NCI-H2171 (cell line): ENCODE results near the gene SIX1.
A peak's percentile ranks its signal among the peaks of the same experiment; 100 is the strongest.

Source experiments
- DNase-seq: peaks from one replicate; lab custom pipeline; 2025; lab: John Stamatoyannopoulos, UW

Gene SIX1

DNA sequence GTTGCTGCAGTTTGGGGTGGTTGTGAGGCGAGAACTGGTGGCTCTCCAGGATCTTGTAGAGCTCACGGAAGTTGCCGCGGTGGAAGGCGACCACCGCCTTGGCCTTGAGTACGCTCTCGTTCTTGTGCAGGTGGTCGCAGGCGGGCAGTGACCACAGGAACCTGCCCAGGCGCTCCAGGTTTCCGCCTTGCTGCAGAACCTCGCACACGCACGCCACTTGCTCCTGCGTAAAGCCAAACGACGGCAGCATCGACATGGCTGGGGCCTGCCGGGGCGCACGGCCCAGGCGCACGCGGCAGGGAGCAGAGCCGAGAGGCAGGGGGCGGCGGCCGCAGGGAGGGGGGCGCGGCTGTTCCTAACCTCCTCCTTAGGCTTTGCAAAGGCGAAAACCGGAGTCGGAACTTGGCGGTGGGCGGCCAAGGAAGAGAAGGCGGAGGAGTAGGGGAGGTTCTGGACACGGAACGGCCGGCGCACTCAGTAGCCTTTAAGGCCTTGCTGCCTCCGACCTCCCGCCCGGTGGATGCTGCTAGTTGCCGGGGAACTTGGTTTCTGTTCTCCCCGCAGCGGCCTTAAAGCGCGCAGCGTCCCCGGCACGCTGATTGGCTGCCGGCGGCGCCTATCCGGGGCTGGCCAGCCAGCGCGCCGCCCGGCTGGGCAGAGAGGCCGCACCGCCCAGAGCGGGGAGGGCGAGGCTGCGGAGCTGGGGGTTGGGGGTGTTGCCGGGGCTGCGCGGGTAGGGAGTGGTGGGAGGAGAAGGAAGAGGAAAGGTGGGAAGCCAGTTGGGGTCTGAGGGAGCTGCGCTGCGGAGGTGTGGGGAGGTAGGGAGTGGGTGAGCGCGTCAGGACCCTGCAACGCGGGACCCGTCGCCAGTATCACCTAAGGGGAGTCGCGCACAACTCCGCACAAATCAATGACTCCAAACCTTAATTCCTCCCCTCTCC, at the start of gene SIX1:
SIX1 (minus strand) TSS at position 544 of the 941 bp plus-strand sequence; CDS start at position 256, 288 bp downstream.
- DNase-seq = peak; percentile 81

GRCh38 chr14:60695327-60695726, 46.0 kb upstream of the SIX1 start:
- DNase-seq = no peak

- DNase-seq = no peak
These were observed 42.3 kb upstream of the SIX1 start for GRCh38 chr14:60691383-60692113.

- no peak for DNase-seq
These were observed 37.6 kb upstream of the SIX1 start for GRCh38 chr14:60686865-60687264.

- DNase-seq = no peak
These were observed 34.9 kb upstream of the SIX1 start for GRCh38 chr14:60684203-60684602.

- no peak for DNase-seq
These were observed 32.0 kb upstream of the SIX1 start for GRCh38 chr14:60681271-60681670.

GRCh38 chr14:60680511-60680910, 31.2 kb upstream of the SIX1 start:
- DNase-seq = no peak

DNA sequence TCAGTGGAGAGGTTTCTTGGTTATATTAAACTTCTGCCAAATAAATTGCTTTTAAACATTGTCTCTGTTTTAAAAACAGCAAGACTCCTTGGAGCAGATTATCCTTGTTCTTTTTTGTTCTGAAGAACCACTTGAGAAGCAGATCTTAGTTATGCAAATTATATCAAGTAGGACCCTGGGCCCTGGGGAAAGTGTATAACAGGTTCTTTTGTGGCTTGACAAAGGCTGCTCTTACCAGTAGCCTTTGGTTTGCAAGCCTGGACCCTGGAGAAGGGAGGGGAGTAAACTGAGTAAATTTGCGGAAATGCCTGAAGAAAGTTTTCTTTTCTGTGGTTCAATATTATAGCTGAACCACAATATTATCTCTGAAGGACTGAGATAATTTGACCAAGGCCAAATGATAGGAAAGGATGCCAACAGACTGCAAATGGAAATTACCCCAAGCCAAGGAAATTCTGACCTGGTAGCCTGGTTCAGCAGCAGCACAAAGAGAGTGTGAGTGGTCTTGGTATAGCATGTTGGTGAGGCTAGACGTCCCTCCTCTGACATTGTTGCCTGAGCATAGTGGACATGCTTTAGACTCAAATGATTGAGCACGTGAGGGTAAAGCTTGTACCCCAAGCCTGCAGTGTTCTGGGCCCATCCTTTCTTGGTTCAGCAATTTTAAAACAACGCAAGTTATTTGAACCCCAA, 30.4 kb upstream of the SIX1 start:
- no peak for DNase-seq

- no peak for DNase-seq
These were observed 28.4 kb upstream of the SIX1 start for GRCh38 chr14:60677701-60678100.

DNA sequence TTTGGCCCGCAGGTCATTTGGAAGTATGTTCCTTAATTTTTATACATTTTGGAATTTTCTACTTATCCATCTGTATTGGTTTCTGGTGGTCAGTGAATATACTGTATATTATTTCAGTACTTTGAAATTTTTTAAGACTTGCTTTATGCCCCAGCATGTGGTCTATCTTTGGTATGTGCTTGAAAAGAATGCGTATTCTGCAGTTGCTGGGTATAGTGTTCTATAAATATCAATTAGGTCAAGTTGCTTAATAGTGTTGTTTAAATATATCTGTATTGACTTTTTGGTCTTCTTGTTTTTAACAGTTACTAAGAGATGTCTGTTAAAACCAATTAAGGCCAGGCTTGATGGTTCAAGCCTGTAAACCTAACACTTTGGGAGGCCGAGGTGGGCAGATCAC, 21.7 kb upstream of the SIX1 start:
- DNase-seq = no peak

DNA sequence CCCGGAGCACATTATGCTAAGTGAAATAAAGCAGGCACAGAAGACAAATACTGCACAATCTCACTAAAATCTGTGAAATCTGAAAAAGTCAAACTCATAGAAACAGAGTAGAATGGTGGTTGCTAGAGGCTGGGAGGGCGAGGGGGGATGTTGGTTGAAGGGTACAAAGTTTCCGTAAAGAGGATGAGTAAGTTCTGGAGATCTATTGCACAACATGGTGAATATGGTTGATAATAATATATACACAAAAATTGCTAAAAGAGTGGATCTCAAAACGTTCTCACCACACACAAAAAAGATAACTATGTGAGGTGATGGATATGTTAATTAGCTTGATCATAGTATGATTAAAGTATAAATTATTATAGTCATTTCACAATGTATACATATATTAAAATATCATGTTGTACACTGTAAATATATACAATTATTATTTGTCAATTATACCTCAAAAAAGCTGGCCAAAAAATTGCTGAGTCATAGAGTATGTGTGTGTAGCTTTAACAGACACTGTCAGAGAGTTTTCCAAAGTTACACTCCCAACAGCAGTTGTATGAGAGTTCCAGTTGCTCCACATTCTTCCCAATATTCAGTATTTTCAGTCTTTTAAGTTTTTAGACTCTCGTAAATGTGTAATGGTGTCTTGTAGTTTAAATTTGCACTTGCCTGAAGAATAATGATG, 19.3 kb upstream of the SIX1 start:
- DNase-seq = no peak

- no peak for DNase-seq
These were observed 15.9 kb upstream of the SIX1 start for GRCh38 chr14:60665177-60665550.

DNA sequence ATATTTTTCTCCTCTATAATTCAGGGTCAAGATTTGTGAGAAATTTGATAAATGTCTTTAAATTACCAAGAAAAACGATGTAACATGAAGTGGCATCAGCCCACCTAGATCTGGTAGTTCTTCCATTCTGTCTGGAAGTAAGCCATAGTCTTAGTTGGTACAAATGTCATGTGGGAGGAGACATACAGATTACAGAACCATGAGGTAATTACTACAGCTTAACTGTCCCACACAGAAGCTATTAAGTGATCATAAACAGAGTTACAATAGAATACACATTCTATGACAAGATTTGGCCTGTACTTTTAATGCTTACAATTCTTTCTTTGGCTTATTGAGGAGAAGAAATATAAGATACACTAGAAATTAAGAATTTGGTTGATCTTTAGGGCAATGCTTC, 13.7 kb upstream of the SIX1 start:
- DNase-seq = no peak

DNA sequence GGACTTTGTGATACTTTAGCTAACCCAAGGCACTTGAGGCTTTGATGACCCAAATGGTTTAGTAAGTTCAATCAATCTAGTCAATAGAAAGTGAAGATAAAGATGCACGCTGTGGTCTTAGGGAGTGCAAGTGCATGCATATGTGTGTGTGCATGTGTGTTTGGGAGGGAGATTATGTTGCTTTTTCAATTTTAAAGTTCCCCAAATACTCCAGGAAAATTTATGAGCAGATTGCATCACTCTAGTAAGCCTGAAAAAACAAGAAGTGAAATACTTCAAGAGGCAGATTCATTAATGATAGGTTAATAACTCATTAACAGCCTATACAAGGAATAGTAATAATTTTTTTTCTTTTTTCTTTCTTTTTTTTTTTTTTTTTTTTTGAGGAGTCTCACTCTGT, 12.4 kb upstream of the SIX1 start:
- no peak for DNase-seq

GRCh38 chr14:60658909-60659585, 9.8 kb upstream of the SIX1 start:
- DNase-seq = peak; percentile 79

- no peak for DNase-seq
These were observed 9.0 kb upstream of the SIX1 start for GRCh38 chr14:60658211-60658690.

GRCh38 chr14:60657456-60658210, 8.4 kb upstream of the SIX1 start:
- DNase-seq = no peak

DNA sequence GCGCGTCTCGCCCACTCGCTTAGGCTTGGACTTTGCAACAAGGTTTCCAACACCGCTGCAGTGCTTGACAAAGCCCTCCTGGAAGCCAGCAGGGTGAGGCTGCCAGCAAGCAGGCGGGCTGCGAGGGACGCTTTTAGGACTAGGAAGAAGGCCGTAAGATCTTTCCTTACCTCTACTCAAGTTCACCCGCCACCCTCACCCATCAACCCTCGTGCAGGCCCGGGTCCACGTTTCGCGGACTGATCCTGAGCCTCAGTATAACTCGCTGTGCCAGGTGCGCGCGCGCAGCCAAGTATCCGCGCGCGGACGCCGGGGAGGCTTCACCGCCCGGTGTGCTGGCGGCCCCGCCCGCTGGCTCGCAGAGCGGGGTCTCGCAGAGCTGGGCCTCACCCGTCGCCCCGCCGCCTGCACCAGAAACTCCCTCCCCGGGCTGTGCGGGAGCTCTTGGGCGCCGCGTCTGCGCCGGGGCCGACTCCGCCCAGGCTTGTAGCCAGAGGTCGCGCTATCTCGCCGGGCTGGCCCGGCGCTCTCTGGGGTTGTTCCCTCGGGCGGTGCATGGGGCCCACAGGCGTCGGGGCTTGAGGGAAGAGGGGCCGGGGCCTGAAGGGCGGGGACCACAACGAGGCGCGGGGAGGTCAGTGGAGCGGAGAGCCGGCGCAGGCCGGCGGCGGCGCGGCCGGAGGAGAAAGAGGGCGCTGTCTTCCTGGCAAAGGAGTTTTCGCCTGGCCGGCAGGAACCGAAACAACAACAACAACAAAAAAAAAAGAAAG, 7.6 kb upstream of the SIX1 start:
- no peak for DNase-seq

DNA sequence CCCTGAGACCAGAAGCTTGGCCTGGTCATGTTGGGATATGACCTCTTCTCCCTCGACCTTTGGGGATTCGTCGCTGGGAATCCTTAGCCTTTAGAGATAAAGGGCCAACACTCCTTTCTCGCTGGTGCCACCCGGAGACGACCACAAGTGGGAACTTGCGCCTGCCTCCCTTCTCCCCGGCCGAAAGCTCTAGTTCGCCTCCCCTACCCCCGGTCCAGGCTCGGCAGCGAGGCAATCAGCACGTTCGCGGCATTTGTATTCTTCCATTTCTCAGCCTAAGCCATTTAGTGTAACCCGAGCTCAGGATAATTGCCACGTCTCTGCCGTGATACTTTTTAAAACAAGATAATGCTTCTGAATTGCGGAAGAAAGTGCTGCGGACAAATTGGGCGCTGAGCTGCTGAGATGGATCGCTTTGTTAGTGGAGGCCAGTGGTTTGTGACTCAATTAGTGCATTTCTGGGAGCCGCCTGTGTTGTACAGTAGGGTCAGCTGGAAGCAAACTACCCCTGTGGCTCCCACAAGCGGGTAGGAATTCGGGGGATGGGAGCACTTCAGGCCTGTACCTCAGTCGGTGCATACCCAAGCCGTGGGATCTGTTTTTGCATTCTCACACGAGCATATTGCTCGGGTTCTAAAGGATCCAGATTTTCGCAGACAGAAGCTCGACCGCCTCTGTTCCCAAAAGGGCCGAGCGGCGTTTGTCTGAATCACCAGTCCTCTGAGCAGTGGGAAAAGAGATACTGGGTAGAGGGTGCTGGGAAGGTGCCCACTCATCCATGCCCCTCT, 6.8 kb upstream of the SIX1 start:
- no peak for DNase-seq
